Anterior cingulate cortex (tissue), 58 donors: Measurements from ENCODE around the gene LHFPL6.

Experiments used
- DNase-seq, 58 donors: peaks; one replicate each; lab custom pipeline; 2025; lab: John Stamatoyannopoulos, UW

LHFPL6 gene

GRCh38 chr13:39559847-39560246, 43.1 kb downstream of the LHFPL6 start:
- peak in 5 of 58 donors; percentile 8 to 34 (median 19) for DNase-seq

GRCh38 chr13:39557285-39557955, 45.6 kb downstream of the LHFPL6 start:
- no peak for DNase-seq

- DNase-seq = no peak
These were observed 46.1 kb downstream of the LHFPL6 start for GRCh38 chr13:39556866-39557265.

- no peak for DNase-seq
These were observed 48.6 kb downstream of the LHFPL6 start for GRCh38 chr13:39554371-39554770.

GRCh38 chr13:39552246-39552645, 50.7 kb downstream of the LHFPL6 start:
- peak in 1 of 58 donors; percentile 64 for DNase-seq

- no peak for DNase-seq
These were observed 52.1 kb downstream of the LHFPL6 start for GRCh38 chr13:39550931-39551330.

- no peak for DNase-seq
These were observed 55.9 kb downstream of the LHFPL6 start for GRCh38 chr13:39547108-39547507.

- DNase-seq = no peak
These were observed 60.6 kb downstream of the LHFPL6 start for GRCh38 chr13:39542361-39542760.

- DNase-seq = no peak
These were observed 61.9 kb downstream of the LHFPL6 start for GRCh38 chr13:39540929-39541605.

GRCh38 chr13:39538816-39539790, 63.9 kb downstream of the LHFPL6 start:
- no peak for DNase-seq

- DNase-seq = no peak
These were observed 66.1 kb downstream of the LHFPL6 start for GRCh38 chr13:39536906-39537305.

GRCh38 chr13:39536274-39536673, 66.7 kb downstream of the LHFPL6 start:
- DNase-seq = no peak

GRCh38 chr13:39533651-39534150, 69.3 kb downstream of the LHFPL6 start:
- no peak for DNase-seq

- DNase-seq = no peak
These were observed 71.3 kb downstream of the LHFPL6 start for GRCh38 chr13:39531646-39532045.

GRCh38 chr13:39530916-39531315, 72.1 kb downstream of the LHFPL6 start:
- DNase-seq = no peak

GRCh38 chr13:39528661-39528980, 74.4 kb downstream of the LHFPL6 start:
- DNase-seq = no peak

GRCh38 chr13:39527961-39528660, 74.9 kb downstream of the LHFPL6 start:
- DNase-seq = peak in 17 of 58 donors; percentile 1 to 59 (median 14)

- no peak for DNase-seq
These were observed 75.7 kb downstream of the LHFPL6 start for GRCh38 chr13:39527301-39527700.

- no peak for DNase-seq
These were observed 76.5 kb downstream of the LHFPL6 start for GRCh38 chr13:39526499-39526898.

- no peak for DNase-seq
These were observed 77.5 kb downstream of the LHFPL6 start for GRCh38 chr13:39525506-39525905.
